ENCODE measurements around the gene ZNF385C.

ZNF385C gene

GRCh38 chr17:42107124-42107523 is 8.9 kb upstream of the ZNF385C start:
- DNase-seq = no peak

GRCh38 chr17:42106009-42106408 is 7.7 kb upstream of the ZNF385C start:
- no peak for DNase-seq

- DNase-seq = no peak
Observed at GRCh38 chr17:42104264-42104663, 6.0 kb upstream of the ZNF385C start.

DNA sequence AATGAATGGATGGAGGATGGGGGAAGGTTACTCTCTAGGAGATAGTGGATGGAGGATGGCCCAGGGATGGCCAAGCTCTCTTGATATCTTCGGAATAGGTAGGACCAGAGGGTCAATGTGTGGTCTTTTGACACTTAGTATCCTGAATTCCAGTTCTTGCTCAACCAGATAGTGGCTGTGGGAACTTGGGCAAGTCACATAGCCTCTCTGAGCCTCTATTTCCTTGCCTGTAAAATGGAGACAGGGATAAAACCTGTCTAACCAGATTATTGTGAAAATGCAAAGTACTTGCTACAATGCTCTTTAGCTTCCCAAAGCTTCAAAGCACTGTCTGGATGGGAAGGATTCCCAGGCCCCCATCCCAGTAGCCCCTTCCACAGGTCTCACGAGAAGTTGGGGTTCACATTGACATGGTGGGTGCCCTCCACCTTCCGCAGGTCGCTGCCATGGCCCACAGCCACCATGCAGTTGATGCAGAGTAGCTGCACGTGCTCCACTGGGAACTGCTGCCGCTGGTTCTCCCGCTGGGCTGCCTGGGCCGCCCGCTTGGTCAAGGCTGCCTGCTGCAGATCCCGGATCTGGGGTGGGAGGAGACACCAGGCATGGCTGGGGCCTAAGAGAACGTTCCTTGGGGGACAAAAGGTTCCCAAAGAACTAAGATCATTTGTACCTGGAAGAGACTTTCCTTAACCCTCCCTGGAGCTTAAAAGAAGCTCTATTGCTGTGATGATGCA is 5.1 kb upstream of the ZNF385C start:
- no peak for DNase-seq

- DNase-seq = no peak
Observed at GRCh38 chr17:42101513-42102292, 3.4 kb upstream of the ZNF385C start.

- peak; percentile 26 for DNase-seq
Observed at GRCh38 chr17:42098730-42099399, 592 bp upstream of the ZNF385C start.

DNA sequence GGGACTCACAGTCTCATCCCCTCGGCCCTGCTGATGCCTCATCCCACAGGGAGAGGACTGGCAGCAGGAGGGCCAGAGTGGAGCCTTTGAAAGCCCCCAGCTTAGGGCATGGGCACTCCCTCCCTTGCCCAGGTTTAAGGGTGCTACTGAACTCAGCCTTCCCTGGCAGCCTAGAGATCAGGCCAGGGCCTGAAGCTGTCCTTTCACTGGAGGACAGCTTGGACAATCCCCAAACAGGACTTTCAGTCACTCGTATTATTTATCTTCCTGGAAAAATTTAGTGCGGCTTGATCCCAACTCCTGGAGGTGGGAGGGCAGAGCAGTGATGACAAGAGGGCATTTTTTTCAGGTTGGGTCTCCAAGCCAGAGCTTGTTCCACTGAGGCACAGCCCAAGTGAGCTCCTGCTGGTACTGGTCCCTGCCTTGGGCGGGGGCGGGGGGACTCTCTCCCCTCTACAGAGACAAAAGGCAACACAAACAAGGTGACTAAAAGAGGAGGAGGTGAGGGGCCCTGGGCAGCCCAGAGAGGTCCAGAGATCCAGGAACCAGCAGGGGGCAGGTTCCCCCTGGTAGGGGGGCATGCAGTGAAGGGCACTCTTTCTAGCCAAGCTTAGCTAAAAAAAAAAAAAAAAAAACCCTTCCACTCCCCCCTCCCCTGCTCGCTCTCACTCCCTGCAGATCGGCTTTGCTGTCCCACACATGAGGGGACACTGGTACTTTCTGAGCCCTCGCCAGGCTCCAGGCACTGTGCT is 1.7 kb downstream of the ZNF385C start:
- DNase-seq = no peak

- DNase-seq = no peak
Observed at GRCh38 chr17:42094375-42095069, 3.8 kb downstream of the ZNF385C start.

- DNase-seq = no peak
Observed at GRCh38 chr17:42092939-42093338, 5.3 kb downstream of the ZNF385C start.

DNA sequence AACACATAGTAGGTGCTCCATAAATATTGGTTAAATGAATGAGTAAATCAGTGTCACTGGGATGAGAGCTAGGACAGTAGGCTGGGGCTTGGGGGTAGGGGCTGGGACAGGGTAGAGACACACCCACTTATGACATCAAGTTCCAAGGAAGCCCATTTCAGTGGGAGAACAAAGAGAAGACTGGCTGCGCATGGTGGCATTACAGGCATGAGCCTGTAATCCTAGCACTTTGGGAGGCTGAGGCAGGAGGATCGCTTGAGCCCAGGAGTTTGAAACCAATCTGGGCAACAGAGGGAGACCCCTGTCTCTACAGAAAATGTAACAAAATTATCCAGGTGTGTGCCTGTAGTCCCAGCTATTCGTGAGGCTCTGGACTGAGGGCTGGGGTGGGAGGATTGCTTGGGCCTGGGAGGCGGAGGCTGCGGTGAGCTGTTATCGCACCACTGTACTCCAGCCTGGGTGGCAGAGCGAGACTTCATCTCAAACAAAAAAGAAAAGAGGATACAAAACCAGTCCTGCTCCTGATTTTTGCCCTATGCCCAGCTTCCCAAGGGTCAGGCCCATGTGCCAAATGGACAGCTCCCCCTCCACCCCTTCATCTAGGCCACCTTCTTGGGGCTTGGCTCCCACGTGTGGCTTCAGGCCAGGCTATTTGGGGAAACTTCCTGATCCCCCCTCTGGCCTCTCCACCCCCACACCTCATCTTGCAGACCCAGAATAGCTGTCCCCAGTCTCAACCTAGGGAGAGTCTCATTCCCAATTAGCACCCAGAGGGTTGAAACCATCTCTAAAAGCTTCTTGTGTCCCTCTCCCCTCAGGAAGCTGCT is 7.1 kb downstream of the ZNF385C start:
- no peak for DNase-seq

DNA sequence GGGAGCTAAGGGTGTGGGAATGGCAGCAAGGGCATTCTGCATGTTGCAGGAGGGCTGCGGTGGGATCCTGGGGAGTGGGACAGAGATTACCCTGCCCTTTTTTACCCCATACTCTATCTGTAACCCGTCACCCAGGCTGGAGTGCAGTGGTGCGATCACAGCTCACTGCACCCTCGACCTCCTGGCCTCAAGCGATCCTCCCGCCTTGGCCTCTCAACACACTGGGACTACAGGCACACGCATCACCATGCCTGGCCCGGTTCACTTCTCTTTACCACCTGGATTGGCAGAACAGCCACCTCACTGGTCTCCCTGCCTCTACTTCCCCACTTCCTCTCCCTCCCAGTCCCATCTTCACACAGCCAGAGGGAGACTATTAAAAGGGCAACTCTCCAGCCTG is 9.5 kb downstream of the ZNF385C start:
- DNase-seq = no peak

DNA sequence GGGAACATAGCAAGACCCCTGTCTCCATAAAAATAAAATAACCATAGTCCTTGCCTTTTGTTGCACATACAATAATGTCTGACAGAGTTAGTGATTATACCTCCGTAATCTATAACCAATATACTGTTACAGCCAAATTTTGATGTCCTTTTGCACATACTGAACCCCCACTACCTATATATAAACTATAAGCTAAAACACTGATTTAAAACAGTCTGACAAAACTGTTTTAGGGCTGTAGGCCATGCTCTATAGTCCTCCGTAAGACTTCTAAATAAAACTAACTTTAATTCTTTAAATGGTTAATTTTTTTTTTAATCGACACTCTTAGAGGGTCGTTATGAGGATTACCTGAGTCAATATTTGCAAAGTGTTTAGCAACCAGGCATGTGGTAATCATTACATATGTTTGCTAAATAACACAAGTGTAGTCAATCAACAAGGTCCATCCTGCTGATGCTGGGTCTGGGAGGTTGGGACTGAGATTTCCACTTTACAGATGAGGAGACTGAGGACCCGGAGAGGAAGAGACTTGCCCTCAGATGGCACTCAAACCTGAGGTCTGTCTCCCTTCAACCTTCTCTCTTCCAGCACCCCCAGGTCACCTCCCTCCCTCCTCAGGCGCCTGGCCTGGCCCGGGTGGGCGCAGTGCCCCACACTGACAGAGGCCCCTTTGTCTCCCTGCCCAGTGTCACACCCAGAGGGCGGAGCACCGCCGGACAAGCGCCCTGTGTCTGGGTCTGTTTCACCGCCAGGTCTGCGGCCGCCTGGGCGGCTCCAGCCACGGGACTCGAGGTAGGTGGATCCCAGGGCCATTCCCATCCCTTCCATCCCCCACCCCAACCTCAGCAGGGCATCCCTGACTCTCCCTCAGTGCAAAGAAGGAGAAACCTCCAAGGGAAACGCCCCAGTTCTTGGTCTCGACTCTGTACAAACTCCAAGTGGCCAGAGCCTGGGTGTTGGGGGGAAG is 10.3 kb downstream of the ZNF385C start:
- DNase-seq = no peak

DNA sequence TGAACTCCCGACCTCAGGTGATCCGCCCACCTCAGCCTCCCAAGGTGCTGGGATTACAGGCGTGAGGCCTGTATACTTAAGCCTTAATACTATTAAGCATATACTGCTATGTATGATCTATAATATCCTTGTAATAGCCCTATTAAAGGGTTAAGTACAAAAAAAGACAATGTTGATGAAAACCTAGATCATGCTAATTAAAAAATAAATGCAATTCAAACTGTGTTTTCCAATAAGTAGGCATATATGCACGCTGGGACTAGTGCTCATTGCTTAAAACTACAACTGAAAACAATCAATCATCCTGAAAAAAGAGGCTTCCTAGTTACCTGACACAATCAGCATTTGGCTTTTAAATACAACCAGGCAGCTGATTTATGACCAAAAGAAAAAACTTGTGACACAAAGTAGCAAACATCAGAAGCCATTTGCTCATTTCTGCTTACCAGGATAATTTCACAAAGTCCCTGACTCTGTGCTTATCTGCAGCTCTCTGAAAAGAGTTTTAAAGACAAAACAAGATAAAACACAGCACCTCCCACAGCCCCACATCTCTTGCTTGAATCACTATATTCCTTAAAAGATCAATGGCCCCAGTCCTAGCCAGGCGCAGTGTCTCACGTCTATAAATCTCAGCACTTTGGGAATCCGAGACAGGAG is 11.1 kb downstream of the ZNF385C start:
- no peak for DNase-seq

DNA sequence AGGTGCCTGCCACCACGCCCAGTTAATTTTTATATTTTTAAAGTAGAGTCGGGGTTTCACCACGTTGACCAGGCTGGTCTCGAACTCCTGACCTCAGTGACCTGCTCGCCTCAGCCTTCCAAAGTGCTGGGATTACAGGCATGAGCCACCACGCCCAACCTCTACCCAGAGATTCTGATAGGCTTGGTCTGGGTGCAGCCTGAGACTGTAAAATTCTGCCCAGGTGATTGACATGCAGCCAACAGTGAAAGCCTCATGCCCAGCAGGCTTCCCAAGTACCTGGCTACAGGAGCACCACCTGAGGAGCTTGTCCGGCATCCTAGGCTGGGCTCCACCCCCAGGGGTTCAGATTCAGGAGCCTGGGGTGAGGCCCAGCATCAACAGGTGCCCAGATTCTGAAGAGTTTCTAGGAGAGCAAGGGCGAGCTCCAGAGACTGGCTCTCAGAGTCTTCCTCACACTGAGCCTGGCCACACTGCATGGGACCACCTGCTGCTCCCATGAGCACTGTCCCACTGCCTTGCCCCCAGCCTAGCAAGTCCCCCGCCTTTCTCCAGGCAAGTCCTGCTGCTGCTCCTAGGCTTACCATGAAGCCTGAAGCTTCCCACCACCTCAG is 16.6 kb downstream of the ZNF385C start:
- no peak for DNase-seq

- no peak for DNase-seq
Observed at GRCh38 chr17:42079541-42079940, 18.7 kb downstream of the ZNF385C start.

DNA sequence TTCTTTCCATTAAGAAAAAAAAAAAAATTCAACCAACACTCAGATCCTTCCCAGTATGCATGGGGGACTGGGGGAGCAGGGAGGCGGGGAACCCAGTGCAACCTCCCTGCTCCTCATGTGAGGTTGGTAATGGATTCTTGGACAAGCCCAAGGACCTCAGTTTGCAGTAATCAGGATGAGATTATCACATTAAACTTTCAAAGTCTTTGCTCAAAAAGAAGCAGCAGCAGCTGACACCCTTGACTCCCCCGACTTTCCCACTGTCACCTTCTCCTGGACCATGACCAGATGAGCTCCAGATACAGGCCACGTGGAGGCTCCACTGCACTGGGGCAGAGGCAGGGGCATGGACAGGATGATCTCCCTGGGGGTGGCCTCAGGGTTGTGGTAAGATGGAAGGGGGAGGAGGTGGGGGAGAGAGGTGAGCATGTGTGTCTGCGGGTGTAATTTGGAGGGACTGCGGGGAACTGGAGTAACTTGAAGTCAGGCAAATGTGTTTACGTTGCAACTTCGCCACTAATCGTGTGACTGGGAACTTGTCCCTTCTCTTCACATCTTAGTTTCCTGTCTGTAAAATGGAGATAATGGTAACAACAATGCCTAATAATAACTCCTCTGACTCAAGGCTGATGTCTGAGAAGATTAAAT is 19.8 kb downstream of the ZNF385C start:
- no peak for DNase-seq

DNA sequence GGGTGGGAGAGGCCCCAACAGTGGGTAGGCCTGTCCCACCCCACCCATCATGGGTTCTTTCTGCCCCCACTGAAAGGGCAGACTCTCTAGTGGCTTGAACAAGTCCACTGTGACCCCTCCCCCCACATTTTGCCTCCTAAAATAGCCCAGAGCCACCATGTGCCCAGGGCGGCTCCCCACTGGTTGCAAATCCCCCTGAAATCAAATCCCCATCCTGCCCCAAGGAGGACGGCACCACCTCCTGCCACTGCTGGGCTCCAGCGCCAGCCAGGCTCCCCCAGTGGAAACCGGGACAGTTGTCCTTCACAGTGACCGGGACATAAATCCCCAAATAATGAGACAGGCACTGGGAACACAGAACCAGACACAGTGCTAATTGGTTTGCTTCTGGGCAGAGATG is 20.5 kb downstream of the ZNF385C start:
- no peak for DNase-seq

DNA sequence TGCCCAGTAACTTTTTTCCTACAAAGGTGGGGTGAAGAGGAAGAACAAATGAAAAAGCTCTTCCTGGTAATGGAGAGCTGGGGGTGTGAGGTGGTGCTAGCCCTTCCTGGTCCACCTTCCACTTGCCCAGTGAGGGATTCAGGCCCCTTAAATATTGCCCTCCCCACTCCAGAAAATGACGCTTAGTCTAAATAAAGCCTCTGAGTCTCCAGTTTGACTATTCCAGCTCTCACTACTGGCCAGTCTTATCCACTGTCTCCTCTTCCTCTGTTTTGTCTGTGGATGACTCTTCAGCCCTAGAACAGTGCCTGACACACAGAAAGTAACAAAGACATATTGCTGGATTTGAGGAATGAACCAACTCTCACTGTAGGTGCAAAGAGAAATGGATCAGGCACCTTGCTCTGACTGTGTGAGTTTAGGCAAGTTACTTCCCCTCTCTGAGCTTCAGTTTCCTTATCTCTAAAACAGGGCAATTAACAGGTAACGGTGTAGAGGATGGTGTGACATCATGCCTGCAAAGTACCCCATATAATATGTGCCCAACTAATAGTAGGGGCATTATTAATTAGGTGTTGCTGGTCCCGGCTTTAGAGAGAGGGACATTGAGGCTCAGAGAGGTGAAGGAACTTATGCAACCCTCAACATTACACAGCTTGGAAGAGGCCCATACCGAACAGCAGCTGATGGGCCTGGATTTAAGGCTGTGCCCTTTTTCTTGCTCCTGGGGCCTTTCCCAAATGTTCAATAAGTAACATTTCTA is 21.3 kb downstream of the ZNF385C start:
- no peak for DNase-seq
